Measurements from ENCODE around the gene DPY30. TPM values are rescaled to one million over a fixed set of nuclear protein-coding genes. Genes with fewer than 3 reads are reported as not detected.

Gene DPY30
- total RNA-seq, 1 experiment from 2014 or later, result 105 TPM

DNA sequence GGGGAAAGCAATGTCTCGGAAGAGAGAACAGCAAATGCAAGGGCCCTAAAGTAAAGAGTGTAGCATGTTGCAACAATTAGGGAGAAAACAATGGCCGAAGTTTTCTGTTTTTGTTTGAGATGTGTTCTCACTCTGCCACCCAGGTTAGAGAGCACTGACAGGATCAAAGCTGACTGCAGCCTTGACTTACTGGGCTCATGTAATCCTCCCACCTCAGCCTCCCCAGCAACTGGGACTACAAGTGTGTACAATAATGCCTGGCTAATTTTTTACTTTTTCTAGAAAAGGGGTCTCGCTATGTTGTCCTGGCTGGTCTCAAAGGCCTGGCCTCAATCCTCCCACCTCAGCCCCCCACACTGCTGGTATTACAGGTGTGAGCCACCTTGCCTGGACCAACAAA is 52.7 kb downstream of the DPY30 start:
- TF ChIP-seq TCF7L2 (IDR thresholded peaks at IDR 0.05; ENCODE audit: low read depth, low read length) (no peak), POLR2AphosphoS5 (IDR thresholded peaks at IDR 0.05; ENCODE audit: low read depth, low read length) (no peak), SIN3A (IDR thresholded peaks at IDR 0.05; ENCODE audit: borderline replicate concordance, insufficient read depth, low read depth, low read length) (no peak)
- TF ChIP-seq, protein P1, sequence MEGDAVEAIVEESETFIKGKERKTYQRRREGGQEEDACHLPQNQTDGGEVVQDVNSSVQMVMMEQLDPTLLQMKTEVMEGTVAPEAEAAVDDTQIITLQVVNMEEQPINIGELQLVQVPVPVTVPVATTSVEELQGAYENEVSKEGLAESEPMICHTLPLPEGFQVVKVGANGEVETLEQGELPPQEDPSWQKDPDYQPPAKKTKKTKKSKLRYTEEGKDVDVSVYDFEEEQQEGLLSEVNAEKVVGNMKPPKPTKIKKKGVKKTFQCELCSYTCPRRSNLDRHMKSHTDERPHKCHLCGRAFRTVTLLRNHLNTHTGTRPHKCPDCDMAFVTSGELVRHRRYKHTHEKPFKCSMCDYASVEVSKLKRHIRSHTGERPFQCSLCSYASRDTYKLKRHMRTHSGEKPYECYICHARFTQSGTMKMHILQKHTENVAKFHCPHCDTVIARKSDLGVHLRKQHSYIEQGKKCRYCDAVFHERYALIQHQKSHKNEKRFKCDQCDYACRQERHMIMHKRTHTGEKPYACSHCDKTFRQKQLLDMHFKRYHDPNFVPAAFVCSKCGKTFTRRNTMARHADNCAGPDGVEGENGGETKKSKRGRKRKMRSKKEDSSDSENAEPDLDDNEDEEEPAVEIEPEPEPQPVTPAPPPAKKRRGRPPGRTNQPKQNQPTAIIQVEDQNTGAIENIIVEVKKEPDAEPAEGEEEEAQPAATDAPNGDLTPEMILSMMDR (IDR thresholded peaks at IDR 0.05), result no peak
- TF ChIP-seq, protein P2, sequence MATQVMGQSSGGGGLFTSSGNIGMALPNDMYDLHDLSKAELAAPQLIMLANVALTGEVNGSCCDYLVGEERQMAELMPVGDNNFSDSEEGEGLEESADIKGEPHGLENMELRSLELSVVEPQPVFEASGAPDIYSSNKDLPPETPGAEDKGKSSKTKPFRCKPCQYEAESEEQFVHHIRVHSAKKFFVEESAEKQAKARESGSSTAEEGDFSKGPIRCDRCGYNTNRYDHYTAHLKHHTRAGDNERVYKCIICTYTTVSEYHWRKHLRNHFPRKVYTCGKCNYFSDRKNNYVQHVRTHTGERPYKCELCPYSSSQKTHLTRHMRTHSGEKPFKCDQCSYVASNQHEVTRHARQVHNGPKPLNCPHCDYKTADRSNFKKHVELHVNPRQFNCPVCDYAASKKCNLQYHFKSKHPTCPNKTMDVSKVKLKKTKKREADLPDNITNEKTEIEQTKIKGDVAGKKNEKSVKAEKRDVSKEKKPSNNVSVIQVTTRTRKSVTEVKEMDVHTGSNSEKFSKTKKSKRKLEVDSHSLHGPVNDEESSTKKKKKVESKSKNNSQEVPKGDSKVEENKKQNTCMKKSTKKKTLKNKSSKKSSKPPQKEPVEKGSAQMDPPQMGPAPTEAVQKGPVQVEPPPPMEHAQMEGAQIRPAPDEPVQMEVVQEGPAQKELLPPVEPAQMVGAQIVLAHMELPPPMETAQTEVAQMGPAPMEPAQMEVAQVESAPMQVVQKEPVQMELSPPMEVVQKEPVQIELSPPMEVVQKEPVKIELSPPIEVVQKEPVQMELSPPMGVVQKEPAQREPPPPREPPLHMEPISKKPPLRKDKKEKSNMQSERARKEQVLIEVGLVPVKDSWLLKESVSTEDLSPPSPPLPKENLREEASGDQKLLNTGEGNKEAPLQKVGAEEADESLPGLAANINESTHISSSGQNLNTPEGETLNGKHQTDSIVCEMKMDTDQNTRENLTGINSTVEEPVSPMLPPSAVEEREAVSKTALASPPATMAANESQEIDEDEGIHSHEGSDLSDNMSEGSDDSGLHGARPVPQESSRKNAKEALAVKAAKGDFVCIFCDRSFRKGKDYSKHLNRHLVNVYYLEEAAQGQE (IDR thresholded peaks at IDR 0.05; ENCODE audit: insufficient read depth in 1 of 2, low read depth in 2 of 2, low read length in 1 of 2), result no peak
- in situ Hi-C loops (cut with HindIII; ENCODE audit: low pct_unique_long_range_greater_than_20kb, low sequenced_read_pairs) (no loop called here), intact Hi-C loops (cut with micrococcal nuclease; ENCODE audit: unreplicated experiment) (no loop called here)
- H3K27me3 ChIP-seq (ENCODE audit: control insufficient read depth, insufficient read depth, low read length), result no peaks in the 10 kb centered on the region
- no peak overlapping the region for H3K4me3 ChIP-seq (ENCODE audit: low read depth in 2 of 2, low read length in 2 of 2)
- no TSS peak for BruUV-seq (replicated peaks)
- ATAC-seq (no peak), DNase-seq (ENCODE audit: low read depth, low spot score) (no peak)
- peaks cover 4% of the 10 kb centered on the region; the same call in 1 of the 2 replicates for H3K4me1 ChIP-seq (ENCODE audit: control insufficient read depth, insufficient read depth, low read length)
- H3K36me3 ChIP-seq (ENCODE audit: control insufficient read depth, insufficient read depth, low read length), result no peaks in the 10 kb centered on the region
- ChIA-PET POLR2A (no interaction called here), CTCF (no interaction called here)
- no peaks in the 10 kb centered on the region for H3K9me3 ChIP-seq (ENCODE audit: control insufficient read depth, insufficient read depth, low read depth, low read length)
- no peak overlapping the region for H3K27ac ChIP-seq (ENCODE audit: low read length)

DNA sequence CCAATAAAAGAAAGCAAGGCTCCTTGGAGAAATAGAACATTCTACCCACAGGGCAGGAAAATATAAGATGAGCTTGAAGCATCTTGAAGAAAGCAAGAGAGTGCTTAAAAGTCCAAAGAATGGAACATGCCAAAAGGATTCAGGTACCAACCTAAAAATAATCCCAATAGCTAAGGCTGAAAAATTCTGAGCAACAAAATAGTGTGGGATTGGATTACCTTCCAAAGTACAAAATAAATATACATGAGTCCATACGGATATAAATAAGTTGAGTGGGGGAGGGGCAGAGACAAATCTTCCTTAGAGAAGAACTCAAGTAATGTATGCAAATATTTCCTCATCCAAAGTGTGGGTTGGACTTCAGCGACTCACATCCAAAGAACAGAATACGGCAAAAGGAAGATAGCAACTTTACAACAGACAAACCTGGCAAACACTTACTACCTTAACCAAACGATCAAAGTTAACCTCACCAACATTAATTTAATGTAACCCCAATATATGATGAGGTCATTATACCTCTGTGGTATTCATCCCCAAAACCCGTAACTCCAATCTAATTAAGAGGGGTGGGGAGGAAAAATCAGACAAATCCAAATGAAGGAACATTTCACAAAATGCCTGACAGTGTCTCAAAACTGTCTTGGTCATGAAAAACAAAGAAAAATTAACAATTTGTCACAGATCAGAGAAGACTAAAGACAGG is 55.7 kb downstream of the DPY30 start:
- no peak overlapping the region for H3K27ac ChIP-seq (ENCODE audit: low read length)
- no peaks in the 10 kb centered on the region for H3K9me3 ChIP-seq (ENCODE audit: control insufficient read depth, insufficient read depth, low read depth, low read length)
- H3K36me3 ChIP-seq (ENCODE audit: control insufficient read depth, insufficient read depth, low read length), result no peaks in the 10 kb centered on the region
- no peak overlapping the region for H3K4me3 ChIP-seq (ENCODE audit: low read depth in 2 of 2, low read length in 2 of 2)
- POLR2A ChIA-PET, result no interaction called here
- CTCF ChIA-PET, result no interaction called here
- BruUV-seq (replicated peaks), result no TSS peak
- in situ Hi-C loops (cut with HindIII; ENCODE audit: low pct_unique_long_range_greater_than_20kb, low sequenced_read_pairs), result no loop called here
- H3K27me3 ChIP-seq (ENCODE audit: control insufficient read depth, insufficient read depth, low read length), result no peaks in the 10 kb centered on the region
- no peak for TF ChIP-seq TCF7L2 (IDR thresholded peaks at IDR 0.05; ENCODE audit: low read depth, low read length)
- TF ChIP-seq SIN3A (IDR thresholded peaks at IDR 0.05; ENCODE audit: borderline replicate concordance, insufficient read depth, low read depth, low read length), result no peak
- no peak for ATAC-seq
- intact Hi-C loops (cut with micrococcal nuclease; ENCODE audit: unreplicated experiment), result no loop called here
- peaks cover 4% of the 10 kb centered on the region; the same call in 1 of the 2 replicates for H3K4me1 ChIP-seq (ENCODE audit: control insufficient read depth, insufficient read depth, low read length)
- DNase-seq (ENCODE audit: low read depth, low spot score), result no peak

GRCh38 chr2:31980674-31981356 is 58.8 kb downstream of the DPY30 start:
- H3K9me3 ChIP-seq (ENCODE audit: control insufficient read depth, insufficient read depth, low read depth, low read length), result no peaks in the 10 kb centered on the region
- BruUV-seq (replicated peaks), result TSS peak; percentile 33
- TF ChIP-seq, protein P1 (IDR thresholded peaks at IDR 0.05), result no peak
- TF ChIP-seq POLR2AphosphoS5 (IDR thresholded peaks at IDR 0.05; ENCODE audit: low read depth, low read length) (no peak), SIN3A (IDR thresholded peaks at IDR 0.05; ENCODE audit: borderline replicate concordance, insufficient read depth, low read depth, low read length) (no peak), TCF7L2 (IDR thresholded peaks at IDR 0.05; ENCODE audit: low read depth, low read length) (no peak)
- TF ChIP-seq, protein P2 (IDR thresholded peaks at IDR 0.05; ENCODE audit: insufficient read depth in 1 of 2, low read depth in 2 of 2, low read length in 1 of 2), result no peak
- H3K4me1 ChIP-seq (ENCODE audit: control insufficient read depth, insufficient read depth, low read length), result peaks cover 4% of the 10 kb centered on the region; the same call in 1 of the 2 replicates
- ATAC-seq (peak; percentile 87), DNase-seq (ENCODE audit: low read depth, low spot score) (peak; percentile 4)
- in situ Hi-C loops (cut with HindIII; ENCODE audit: low pct_unique_long_range_greater_than_20kb, low sequenced_read_pairs) (no loop called here), intact Hi-C loops (cut with micrococcal nuclease; ENCODE audit: unreplicated experiment) (no loop called here)
- POLR2A ChIA-PET, result no interaction called here
- no peaks in the 10 kb centered on the region for H3K27me3 ChIP-seq (ENCODE audit: control insufficient read depth, insufficient read depth, low read length)
- no peak overlapping the region for H3K27ac ChIP-seq (ENCODE audit: low read length)
- H3K36me3 ChIP-seq (ENCODE audit: control insufficient read depth, insufficient read depth, low read length), result no peaks in the 10 kb centered on the region
- H3K4me3 ChIP-seq (ENCODE audit: low read depth in 2 of 2, low read length in 2 of 2), result no peak overlapping the region
- CTCF ChIA-PET, result no interaction called here

Measured in Panc1 (cell line).